Keratinocyte (primary cell): ENCODE results near the gene DIPK1B. TPM values are rescaled to one million over a fixed set of nuclear protein-coding genes. Genes with fewer than 3 reads are reported as not detected.

Experiments used
- DNase-seq: peaks from one replicate; pipeline ENCODE4 v3.0.0-alpha.2; 2011; ENCODE audit warnings: low read depth, missing footprints, low spot score
- FAIRE-seq: peaks from 2 replicates; lab custom pipeline; 2011; peaks lifted over from hg19 to GRCh38; lab: Jason Lieb, UNC
- H2AFZ ChIP-seq: 2 replicates; pipeline ENCODE4 v1.6.0; 2012; ENCODE audit warnings: low read length, control low read depth, inconsistent platforms; ENCODE audit not compliant: control insufficient read depth
- H3K27ac ChIP-seq: 2 replicates; pipeline ENCODE4 v1.5.1; 2011; ENCODE audit warnings: low read length; ENCODE audit not compliant: control insufficient read depth, insufficient read depth
- H3K27me3 ChIP-seq: 3 replicates; pipeline ENCODE4 v1.6.0; 2011; ENCODE audit warnings: low read length; ENCODE audit not compliant: control insufficient read depth, insufficient read depth; ENCODE audit errors: extremely low read depth
- H3K36me3 ChIP-seq, 2 experiments: 2 replicates in 1 of 2; 3 replicates in 1 of 2; pipeline ENCODE4 v1.5.1; 2011; ENCODE audit warnings: low read length in 2 of 2, mild to moderate bottlenecking in 1 of 2; ENCODE audit not compliant: control insufficient read depth in 2 of 2, insufficient read depth in 2 of 2; ENCODE audit errors: extremely low read depth in 1 of 2
- H3K4me1 ChIP-seq: 3 replicates; pipeline ENCODE4 v1.5.1; 2011; ENCODE audit warnings: low read length; ENCODE audit not compliant: control insufficient read depth, insufficient read depth; ENCODE audit errors: extremely low read depth
- H3K4me2 ChIP-seq: 3 replicates; pipeline ENCODE4 v1.6.0; 2011; ENCODE audit warnings: low read depth, low read length; ENCODE audit not compliant: control insufficient read depth, insufficient read depth; ENCODE audit errors: extremely low read depth
- H3K4me3 ChIP-seq, 3 experiments: fragments of 200-600 bp in 1 of 3; sonication (generic) in 1 of 3; 2 replicates in 2 of 3; 3 replicates in 1 of 3; pipeline ENCODE4 v1.5.1; 2011 to 2016; ENCODE audit warnings: low read length in 3 of 3, mild to moderate bottlenecking in 3 of 3, control low read depth in 2 of 3, inconsistent platforms in 1 of 3, low read depth in 1 of 3, mixed read lengths in 1 of 3, mixed run types in 1 of 3, moderate library complexity in 1 of 3; ENCODE audit not compliant: control insufficient read depth in 2 of 3, insufficient read depth in 2 of 3; ENCODE audit errors: extremely low read depth in 1 of 3
- H3K79me2 ChIP-seq: 2 replicates; pipeline ENCODE4 v1.6.0; 2012; ENCODE audit warnings: low read length; ENCODE audit not compliant: control insufficient read depth, insufficient read depth
- H3K9ac ChIP-seq: 3 replicates; pipeline ENCODE4 v1.6.0; 2011; ENCODE audit warnings: low read length; ENCODE audit not compliant: control insufficient read depth, insufficient read depth; ENCODE audit errors: extremely low read depth
- H3K9me1 ChIP-seq: 3 replicates; pipeline ENCODE4 v1.6.0; 2011; ENCODE audit warnings: low read length; ENCODE audit not compliant: control insufficient read depth, insufficient read depth; ENCODE audit errors: extremely low read depth
- H3K9me3 ChIP-seq: 2 replicates; pipeline ENCODE4 v1.5.1; 2012; ENCODE audit warnings: low read depth, low read length; ENCODE audit not compliant: control insufficient read depth
- H4K20me1 ChIP-seq: 3 replicates; pipeline ENCODE4 v1.6.0; 2011; ENCODE audit warnings: low read length; ENCODE audit not compliant: control insufficient read depth, insufficient read depth; ENCODE audit errors: extremely low read depth
- EZH2 ChIP-seq: IDR thresholded peaks from one replicate; pipeline ENCODE4 v1.6.1; 2012; ENCODE audit warnings: inconsistent platforms, mild to moderate bottlenecking, low read length, moderate library complexity
- dilution Hi-C: fragments of 300-500 bp; cut with MboI; formaldehyde crosslinking; loops from one replicate; pipeline ENCODE4 v1.7.0; 2020; ENCODE audit warnings: low sequenced_read_pairs; ENCODE audit not compliant: extremely low pct_ligation_motif_present
- polyA plus RNA-seq, 5 experiments: library from polyadenylated mRNA; depleted of rRNA in 3 of 5; stranded (reverse) in 3 of 5; stranded (forward) in 1 of 5; unstranded in 1 of 5; fragments of >200 nt; gene quantifications; 1 replicate in 1 of 5; 2 replicates in 3 of 5; 3 replicates in 1 of 5; pipeline versions ENCODE4 v1.2.1 to v1.2.3, GENCODE V29; 2011 to 2012; ENCODE audit warnings: missing spikeins in 2 of 5, low read depth in 1 of 5, low replicate concordance in 1 of 5
- small RNA-seq, 3 experiments: library from RNA; depleted of rRNA; stranded (forward); fragments of <200 nt; gene quantifications; one replicate each; pipeline ENCODE3, GENCODE V24; 2012; ENCODE audit warnings: low read depth in 3 of 3, low replicate concordance in 1 of 3; ENCODE audit not compliant: insufficient read length in 3 of 3
- TF ChIP-seq, protein P1 (sequence below), 3 experiments: IDR thresholded peaks in 1 of 3; conservative IDR thresholded peaks in 1 of 3; optimal IDR thresholded peaks in 1 of 3; 2 replicates in 2 of 3; 3 replicates in 1 of 3; pipeline versions ENCODE3 to v1.5.1; 2011; ENCODE audit warnings: low read length in 3 of 3, mild to moderate bottlenecking in 3 of 3, moderate library complexity in 2 of 3, control low read depth in 1 of 3, inconsistent platforms in 1 of 3; ENCODE audit not compliant: insufficient read depth in 2 of 3; ENCODE audit errors: extremely low read depth in 1 of 3

Gene DIPK1B
- polyA plus RNA-seq, 1 donor (not counting 4 experiments of a cell fraction or from before 2014, with no cell fraction given) = not detected

DNA sequence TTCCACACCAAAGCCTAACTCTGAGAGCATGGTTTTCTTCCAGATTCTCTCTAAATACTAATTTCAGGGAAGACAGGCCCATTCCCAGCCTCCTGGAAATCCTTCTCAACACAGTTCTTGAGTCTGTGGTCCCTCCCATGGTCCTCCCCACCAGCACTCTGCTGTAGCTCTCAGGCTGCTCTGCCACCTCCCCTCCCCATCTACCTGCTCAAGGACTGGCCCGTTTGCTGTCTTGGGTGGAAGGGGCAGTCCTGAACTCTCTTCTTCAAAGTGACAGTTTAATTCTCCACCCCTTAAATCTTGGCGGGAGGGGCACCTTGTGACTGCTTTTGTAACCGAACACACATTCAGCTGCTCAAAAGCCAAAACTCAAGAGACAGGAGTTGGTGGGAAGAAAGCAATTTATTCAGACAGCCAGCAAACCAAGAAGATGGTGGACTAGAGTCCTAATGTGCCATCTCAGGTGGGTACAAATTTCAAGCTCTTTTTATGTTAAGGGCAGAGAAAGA lies 59.6 kb downstream of the DIPK1B start:
- H3K36me3 ChIP-seq = no peaks in the 10 kb centered on the region
- dilution Hi-C loops = no loop called here
- peaks cover 5% of the 10 kb centered on the region for H3K9me3 ChIP-seq
- FAIRE-seq (no peak), DNase-seq (no peak)
- H3K4me3 ChIP-seq = no peak overlapping the region
- no peak overlapping the region for H3K27ac ChIP-seq
- no peaks in the 10 kb centered on the region for H3K4me1 ChIP-seq
- H2AFZ ChIP-seq = no peak overlapping the region
- H3K9ac ChIP-seq = no peak overlapping the region
- H4K20me1 ChIP-seq = no peaks in the 10 kb centered on the region
- H3K4me2 ChIP-seq = no peak overlapping the region
- H3K79me2 ChIP-seq = no peaks in the 10 kb centered on the region
- peaks cover 6% of the 10 kb centered on the region for H3K27me3 ChIP-seq
- no peak for TF ChIP-seq EZH2
- TF ChIP-seq, protein P1, sequence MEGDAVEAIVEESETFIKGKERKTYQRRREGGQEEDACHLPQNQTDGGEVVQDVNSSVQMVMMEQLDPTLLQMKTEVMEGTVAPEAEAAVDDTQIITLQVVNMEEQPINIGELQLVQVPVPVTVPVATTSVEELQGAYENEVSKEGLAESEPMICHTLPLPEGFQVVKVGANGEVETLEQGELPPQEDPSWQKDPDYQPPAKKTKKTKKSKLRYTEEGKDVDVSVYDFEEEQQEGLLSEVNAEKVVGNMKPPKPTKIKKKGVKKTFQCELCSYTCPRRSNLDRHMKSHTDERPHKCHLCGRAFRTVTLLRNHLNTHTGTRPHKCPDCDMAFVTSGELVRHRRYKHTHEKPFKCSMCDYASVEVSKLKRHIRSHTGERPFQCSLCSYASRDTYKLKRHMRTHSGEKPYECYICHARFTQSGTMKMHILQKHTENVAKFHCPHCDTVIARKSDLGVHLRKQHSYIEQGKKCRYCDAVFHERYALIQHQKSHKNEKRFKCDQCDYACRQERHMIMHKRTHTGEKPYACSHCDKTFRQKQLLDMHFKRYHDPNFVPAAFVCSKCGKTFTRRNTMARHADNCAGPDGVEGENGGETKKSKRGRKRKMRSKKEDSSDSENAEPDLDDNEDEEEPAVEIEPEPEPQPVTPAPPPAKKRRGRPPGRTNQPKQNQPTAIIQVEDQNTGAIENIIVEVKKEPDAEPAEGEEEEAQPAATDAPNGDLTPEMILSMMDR (optimal IDR thresholded peaks at IDR 0.05 in 1 of 3, IDR thresholded peaks at IDR 0.05 in 1 of 3, conservative IDR thresholded peaks at IDR 0.05 in 1 of 3; ENCODE audit: extremely low read depth in 1 of 3, insufficient read depth in 2 of 3, low read length in 3 of 3) = no peak
- no peaks in the 10 kb centered on the region for H3K9me1 ChIP-seq

DNA sequence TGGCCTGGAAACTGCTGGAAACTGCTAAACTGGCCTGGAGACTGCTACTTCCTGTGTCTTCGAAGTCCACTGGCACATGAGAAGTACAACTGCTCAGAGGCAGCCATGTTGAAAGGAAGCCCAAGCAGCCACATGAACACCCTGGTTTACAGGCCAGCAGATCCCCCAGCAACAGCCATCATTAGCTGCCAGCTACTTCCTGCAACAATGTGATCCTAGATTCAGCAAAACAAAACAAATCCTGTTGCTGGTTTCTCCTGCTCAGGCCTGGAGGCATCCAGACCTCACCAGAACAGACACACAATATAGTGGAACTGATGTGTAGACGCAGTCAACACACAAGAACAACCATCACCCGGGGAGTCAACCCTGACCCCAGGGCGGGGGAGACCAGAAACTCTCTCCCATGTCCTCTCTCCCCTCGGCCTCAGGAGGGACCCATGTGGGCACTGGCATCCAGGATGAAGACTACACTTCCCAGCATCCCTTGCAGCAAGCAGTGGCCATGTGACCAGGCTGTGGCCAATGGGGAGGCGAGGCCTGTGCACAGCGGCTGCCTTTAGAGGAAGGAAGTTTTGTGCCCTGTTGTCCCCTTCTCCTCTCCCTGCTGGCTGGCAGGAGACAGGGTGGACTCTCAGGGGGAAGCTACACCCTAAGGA lies 61.1 kb downstream of the DIPK1B start:
- dilution Hi-C loops = no loop called here

More for the DNA sequence above, 61.1 kb downstream of the DIPK1B start:
- no peak overlapping the region for H3K27ac ChIP-seq
- no peaks in the 10 kb centered on the region for H3K79me2 ChIP-seq
- H3K4me3 ChIP-seq = no peak overlapping the region
- FAIRE-seq (no peak), DNase-seq (no peak)
- no peak overlapping the region for H3K4me2 ChIP-seq
- no peaks in the 10 kb centered on the region for H3K36me3 ChIP-seq
- no peaks in the 10 kb centered on the region for H3K4me1 ChIP-seq
- peaks cover 15% of the 10 kb centered on the region for H3K27me3 ChIP-seq
- TF ChIP-seq, protein P1 (optimal IDR thresholded peaks at IDR 0.05 in 1 of 3, IDR thresholded peaks at IDR 0.05 in 1 of 3, conservative IDR thresholded peaks at IDR 0.05 in 1 of 3; ENCODE audit: extremely low read depth in 1 of 3, insufficient read depth in 2 of 3, low read length in 3 of 3) = no peak
- TF ChIP-seq EZH2 = no peak
- H3K9me3 ChIP-seq = peaks cover 5% of the 10 kb centered on the region
- H4K20me1 ChIP-seq = no peaks in the 10 kb centered on the region
- no peaks in the 10 kb centered on the region for H3K9me1 ChIP-seq
- H3K9ac ChIP-seq = no peak overlapping the region
- no peak overlapping the region for H2AFZ ChIP-seq

Small RNA genes lying within 50 kb of the gene (small RNA-seq; reads per million reads assigned to genes)
- 223 to 6,814 (median 3,512) reads per million in 3 experiments for gene MIR126
- gene MIR6722 = 0 reads per million in 3 experiments

Other genes starting within 250 kb of the DIPK1B start
- 12.2 to 33.1 TPM (median 15.8 TPM) in 3 replicates for gene SEC16A, start 229.5 kb upstream of the DIPK1B start, polyA plus RNA-seq
- gene NOTCH1, start 166.5 kb upstream of the DIPK1B start, polyA plus RNA-seq = 6.1 to 10.6 TPM (median 9.2 TPM) in 3 replicates
- 4.2 to 10.5 TPM (median 6.2 TPM) in 3 replicates for gene EGFL7, start 49.7 kb upstream of the DIPK1B start, polyA plus RNA-seq
- gene AGPAT2, start 25.1 kb upstream of the DIPK1B start, polyA plus RNA-seq = 26.5 to 35.5 TPM (median 34.7 TPM) in 3 replicates
- gene LCN10, start 30.4 kb downstream of the DIPK1B start, polyA plus RNA-seq = not detected in 3 replicates
- gene LCN6, start 36.0 kb downstream of the DIPK1B start, polyA plus RNA-seq = not detected in 3 replicates
- not detected in 3 replicates for gene LCN8, start 45.7 kb downstream of the DIPK1B start, polyA plus RNA-seq
- gene LCN15, start 51.9 kb downstream of the DIPK1B start, polyA plus RNA-seq = not detected in 3 replicates
- gene TMEM141, start 78.8 kb downstream of the DIPK1B start, polyA plus RNA-seq = 85.5 to 118 TPM (median 99.9 TPM) in 3 replicates
- gene CCDC183, start 83.8 kb downstream of the DIPK1B start, polyA plus RNA-seq = 0.03 to 0.08 TPM (median 0.06 TPM) in 3 replicates
- gene RABL6, start 95.4 kb downstream of the DIPK1B start, polyA plus RNA-seq = 46.3 to 51.1 TPM (median 51.0 TPM) in 3 replicates
- 0.10 to 0.21 TPM (median 0.12 TPM) in 3 replicates for gene AJM1, start 129.9 kb downstream of the DIPK1B start, polyA plus RNA-seq
- gene PHPT1, start 136.8 kb downstream of the DIPK1B start, polyA plus RNA-seq = 68.8 to 113 TPM (median 97.9 TPM) in 3 replicates
- gene MAMDC4, start 139.8 kb downstream of the DIPK1B start, polyA plus RNA-seq = 0.49 to 0.82 TPM (median 0.62 TPM) in 3 replicates
- 329 to 354 TPM (median 343 TPM) in 3 replicates for gene EDF1, start 153.7 kb downstream of the DIPK1B start, polyA plus RNA-seq
- gene TRAF2, start 173.9 kb downstream of the DIPK1B start, polyA plus RNA-seq = 9.9 to 12.9 TPM (median 10.6 TPM) in 3 replicates
- 23.0 to 47.2 TPM (median 34.5 TPM) in 3 replicates for gene FBXW5, start 232.2 kb downstream of the DIPK1B start, polyA plus RNA-seq
- gene C8G, start 232.7 kb downstream of the DIPK1B start, polyA plus RNA-seq = 0.24 to 0.72 TPM (median 0.32 TPM) in 3 replicates
- gene LCN12, start 239.7 kb downstream of the DIPK1B start, polyA plus RNA-seq = 0.22 TPM in 1 of 3 replicates, not detected in the others